Tibial nerve (tissue), 4 donors: ENCODE data around the gene SYTL3. TPM values are rescaled to one million over a fixed set of nuclear protein-coding genes. Genes with fewer than 3 reads are reported as not detected.

ENCODE experiments used
- DNase-seq, 2 donors: peaks; one replicate each; pipeline ENCODE4 v3.0.0-alpha.2; 2019; ENCODE audit warnings: low spot score in 2 of 2
- H3K27ac ChIP-seq, 4 donors: fragments of 200-600 bp; sonication (generic) in 3 of 4; one replicate each; pipeline ENCODE4 v1.5.1; 2017 to 2019; ENCODE audit warnings: mild to moderate bottlenecking in 1 of 4
- H3K27me3 ChIP-seq, 2 donors: fragments of 200-600 bp; sonication (generic) in 1 of 2; one replicate each; pipeline versions ENCODE4 v1.5.1 to v1.6.0; 2017 to 2019
- H3K36me3 ChIP-seq, 3 donors: fragments of 200-600 bp; sonication (generic); one replicate each; pipeline ENCODE4 v1.5.1; 2018 to 2019
- H3K4me1 ChIP-seq, 4 donors: fragments of 200-600 bp; sonication (generic) in 3 of 4; one replicate each; pipeline ENCODE4 v1.5.1; 2017 to 2019
- H3K4me3 ChIP-seq, 4 donors: fragments of 200-600 bp; sonication (generic) in 3 of 4; one replicate each; pipeline ENCODE4 v1.5.1; 2017 to 2019; ENCODE audit warnings: mild to moderate bottlenecking in 1 of 4, moderate library complexity in 1 of 4
- H3K9me3 ChIP-seq, 4 donors: fragments of 200-600 bp; sonication (generic) in 3 of 4; one replicate each; pipeline ENCODE4 v1.5.1; 2017 to 2019
- EP300 ChIP-seq, 2 donors: sonication (generic); formaldehyde crosslinking; IDR thresholded peaks; one replicate each; pipeline ENCODE4 v1.6.1; 2017; ENCODE audit warnings: antibody characterized with exemption in 2 of 2, mild to moderate bottlenecking in 1 of 2
- POLR2A ChIP-seq, 2 donors: fragments of 450-650 bp; IDR thresholded peaks; one replicate each; pipeline ENCODE4 v1.6.1; 2017; ENCODE audit warnings: antibody characterized with exemption in 2 of 2, mild to moderate bottlenecking in 2 of 2, moderate library complexity in 2 of 2
- whole genome bisulfite sequencing, 2 donors: methylation state at CpG; one replicate each; pipeline ENCODE4 v1.1.5; 2018; 5-methylcytosine and 5-hydroxymethylcytosine counted together
- total RNA-seq, 4 donors: library from RNA; depleted of rRNA; stranded (reverse); fragments of >200 nt; gene quantifications; one replicate each; pipeline ENCODE4 v1.1.0, GENCODE V29; 2016
- TF ChIP-seq, protein P1 (sequence below), 5 experiments: fragments of 200-600 bp in 3 of 5; fragments of 450-650 bp in 2 of 5; sonication (generic) in 3 of 5; IDR thresholded peaks; one replicate each; pipeline ENCODE4 v1.5.1; 2016 to 2019; ENCODE audit warnings: antibody characterized with exemption in 5 of 5, mild to moderate bottlenecking in 3 of 5, moderate library complexity in 2 of 5

The SYTL3 gene
- total RNA-seq, 4 donors from 2014 or later = 1.3 to 6.7 (median 3.6) TPM

GRCh38 chr6:158737082-158737709 lies 87.3 kb downstream of the SYTL3 start:
- Histone ChIP-seq H3K4me3 (no peak overlapping the region), H3K27ac (no peak overlapping the region), H3K36me3 (no peaks in the 10 kb centered on the region), H3K4me1 (no peaks in the 10 kb centered on the region), H3K9me3 (peaks cover 0 to 29% (median 0%) of the 10 kb centered on the region in 4 donors), H3K27me3 (no peaks in the 10 kb centered on the region)
- DNase-seq = no peak
- WGBS, 2 donors = 92 to 94% methylated on average over 3 of the region's 3 CpGs
- no peak for TF ChIP-seq POLR2A (IDR thresholded peaks at IDR 0.05)
- no peak for TF ChIP-seq EP300 (IDR thresholded peaks at IDR 0.05)
- TF ChIP-seq, protein P1, sequence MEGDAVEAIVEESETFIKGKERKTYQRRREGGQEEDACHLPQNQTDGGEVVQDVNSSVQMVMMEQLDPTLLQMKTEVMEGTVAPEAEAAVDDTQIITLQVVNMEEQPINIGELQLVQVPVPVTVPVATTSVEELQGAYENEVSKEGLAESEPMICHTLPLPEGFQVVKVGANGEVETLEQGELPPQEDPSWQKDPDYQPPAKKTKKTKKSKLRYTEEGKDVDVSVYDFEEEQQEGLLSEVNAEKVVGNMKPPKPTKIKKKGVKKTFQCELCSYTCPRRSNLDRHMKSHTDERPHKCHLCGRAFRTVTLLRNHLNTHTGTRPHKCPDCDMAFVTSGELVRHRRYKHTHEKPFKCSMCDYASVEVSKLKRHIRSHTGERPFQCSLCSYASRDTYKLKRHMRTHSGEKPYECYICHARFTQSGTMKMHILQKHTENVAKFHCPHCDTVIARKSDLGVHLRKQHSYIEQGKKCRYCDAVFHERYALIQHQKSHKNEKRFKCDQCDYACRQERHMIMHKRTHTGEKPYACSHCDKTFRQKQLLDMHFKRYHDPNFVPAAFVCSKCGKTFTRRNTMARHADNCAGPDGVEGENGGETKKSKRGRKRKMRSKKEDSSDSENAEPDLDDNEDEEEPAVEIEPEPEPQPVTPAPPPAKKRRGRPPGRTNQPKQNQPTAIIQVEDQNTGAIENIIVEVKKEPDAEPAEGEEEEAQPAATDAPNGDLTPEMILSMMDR (IDR thresholded peaks at IDR 0.05) = no peak

GRCh38 chr6:158737710-158738615 lies 88.1 kb downstream of the SYTL3 start:
- TF ChIP-seq, protein P1 (IDR thresholded peaks at IDR 0.05) = no peak
- TF ChIP-seq POLR2A (IDR thresholded peaks at IDR 0.05) = no peak
- no peaks in the 10 kb centered on the region for H3K27me3 ChIP-seq
- peaks cover 0 to 29% (median 0%) of the 10 kb centered on the region in 4 donors for H3K9me3 ChIP-seq
- H3K27ac ChIP-seq = no peak overlapping the region
- no peaks in the 10 kb centered on the region for H3K4me1 ChIP-seq
- WGBS, 2 donors = 86% methylated on average over 12 of the region's 12 CpGs
- no peak for DNase-seq
- no peaks in the 10 kb centered on the region for H3K36me3 ChIP-seq
- no peak overlapping the region for H3K4me3 ChIP-seq

DNA sequence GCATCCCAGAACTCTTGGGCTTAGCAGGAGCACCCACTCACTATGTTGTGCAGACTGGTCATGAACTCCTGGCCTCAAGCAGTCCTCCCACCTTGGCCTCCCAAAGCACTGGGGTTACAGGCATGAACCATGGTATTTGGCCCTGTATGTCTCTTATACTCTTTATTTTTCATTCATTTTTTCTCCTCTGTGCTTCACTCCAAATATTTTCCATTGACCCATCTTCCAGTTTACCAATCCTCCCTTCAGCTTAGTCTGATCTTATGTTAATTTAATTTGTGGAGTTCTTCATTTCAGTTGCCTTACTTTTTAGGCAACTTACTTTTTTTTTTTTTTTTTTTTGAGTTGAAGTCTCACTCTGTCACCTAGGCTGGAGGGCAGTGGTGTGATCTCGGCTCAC lies 89.8 kb downstream of the SYTL3 start:
- Histone ChIP-seq H3K4me3 (no peak overlapping the region), H3K4me1 (no peaks in the 10 kb centered on the region), H3K27ac (no peak overlapping the region), H3K9me3 (peaks cover 0 to 17% (median 0%) of the 10 kb centered on the region in 4 donors), H3K27me3 (no peaks in the 10 kb centered on the region), H3K36me3 (no peaks in the 10 kb centered on the region)
- no peak for DNase-seq
- TF ChIP-seq, protein P1 (IDR thresholded peaks at IDR 0.05) = no peak
- TF ChIP-seq EP300 (IDR thresholded peaks at IDR 0.05) (no peak), POLR2A (IDR thresholded peaks at IDR 0.05) (no peak)
- whole genome bisulfite sequencing, 2 donors = 95 to 100% methylated on average over 1 of the region's 1 CpG

DNA sequence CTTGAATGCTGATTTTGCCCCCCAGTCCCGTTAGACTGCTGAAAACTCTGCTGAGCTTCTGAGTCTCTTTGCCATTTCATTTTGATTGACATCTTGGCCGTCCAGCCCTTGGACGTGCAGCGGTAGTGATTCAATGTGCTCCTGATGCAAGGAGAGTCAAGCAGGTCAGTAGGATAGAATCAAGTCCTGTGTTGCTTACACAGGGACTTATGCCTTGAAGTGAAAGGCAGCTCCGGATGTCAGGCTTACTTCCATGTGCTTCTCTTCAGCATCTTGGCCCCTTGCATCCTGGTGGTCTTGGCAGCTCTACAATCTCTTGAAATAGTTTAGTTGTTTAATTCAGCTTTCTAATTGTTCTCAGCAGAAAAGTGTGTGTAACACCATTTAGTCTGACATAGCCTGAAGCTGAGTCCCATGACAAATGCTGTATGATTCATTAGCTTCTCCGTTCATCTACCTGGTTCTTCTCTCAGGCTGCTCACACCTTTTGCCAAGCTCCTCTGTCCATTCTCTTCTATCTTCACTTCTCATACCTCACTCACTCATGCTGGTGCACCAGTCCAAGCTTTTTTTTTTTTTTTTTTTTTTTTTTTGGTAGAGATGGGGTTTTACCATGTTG lies 93.3 kb downstream of the SYTL3 start:
- Histone ChIP-seq H3K36me3 (no peaks in the 10 kb centered on the region), H3K27me3 (no peaks in the 10 kb centered on the region), H3K4me3 (no peak overlapping the region), H3K4me1 (no peaks in the 10 kb centered on the region), H3K27ac (no peak overlapping the region), H3K9me3 (peaks cover 0 to 17% (median 0%) of the 10 kb centered on the region in 4 donors)
- no peak for DNase-seq
- no peak for TF ChIP-seq POLR2A (IDR thresholded peaks at IDR 0.05)
- TF ChIP-seq EP300 (IDR thresholded peaks at IDR 0.05) = no peak
- TF ChIP-seq, protein P1 (IDR thresholded peaks at IDR 0.05) = no peak
- WGBS, 2 donors = 69 to 73% methylated on average over 6 of the region's 6 CpGs
